Peyer's patch (tissue), 4 donors: Measurements from ENCODE around the gene PPP2R5D.

Experiments
- CTCF ChIP-seq, 6 experiments: fragments of 450-650 bp in 4 of 6; fragments of 200-600 bp in 2 of 6; sonication (generic) in 1 of 6; IDR thresholded peaks; one replicate each; pipeline ENCODE4 v1.5.1; 2017 to 2019; ENCODE audit warnings: antibody characterized with exemption in 6 of 6, mild to moderate bottlenecking in 3 of 6, moderate library complexity in 1 of 6
- POLR2A ChIP-seq, 2 donors: fragments of 450-650 bp; IDR thresholded peaks; one replicate each; pipeline ENCODE4 v1.5.1; 2017; ENCODE audit warnings: antibody characterized with exemption in 2 of 2, mild to moderate bottlenecking in 2 of 2, moderate library complexity in 2 of 2

- no peak for TF ChIP-seq POLR2A (IDR thresholded peaks at IDR 0.05)
- TF ChIP-seq CTCF (IDR thresholded peaks at IDR 0.05), result no peak
These were observed 5.9 kb upstream of the PPP2R5D start for GRCh38 chr6:42978487-42978838.
